Measurements from ENCODE around the gene SLC12A2. TPM values are rescaled to one million over a fixed set of nuclear protein-coding genes. Genes with fewer than 3 reads are reported as not detected.

The SLC12A2 gene
- polyA plus RNA-seq, 1 donor from 2014 or later: 4.2 TPM

GRCh38 chr5:128083811-128084227 is 253 bp downstream of the SLC12A2 start:
- Mint-ChIP-seq H3K27me3 (no peaks in the 10 kb centered on the region), H3K27ac (peak overlapping the region in 1 of 3 donors; percentile 75), H3K4me1 (peaks cover 43 to 61% (median 57%) of the 10 kb centered on the region in 3 donors), H3K9me3 (no peaks in the 10 kb centered on the region), H3K36me3 (peaks cover 3% of the 10 kb centered on the region), H3K4me3 (peak overlapping the region in 1 of 4 donors; percentile 68)

- peak overlapping the region; percentile 75 to 88 (median 86) for H3K27ac Mint-ChIP-seq
- no peaks in the 10 kb centered on the region for H3K27me3 Mint-ChIP-seq
- H3K4me1 Mint-ChIP-seq: peaks cover 37 to 54% (median 53%) of the 10 kb centered on the region in 3 donors
- H3K4me3 Mint-ChIP-seq: peak overlapping the region; percentile 85 to 97 (median 92)
- H3K36me3 Mint-ChIP-seq: peaks cover 3% of the 10 kb centered on the region
- H3K9me3 Mint-ChIP-seq: no peaks in the 10 kb centered on the region
These were observed 932 bp downstream of the SLC12A2 start for GRCh38 chr5:128084228-128085167.

- H3K9me3 Mint-ChIP-seq: no peaks in the 10 kb centered on the region
- H3K4me3 Mint-ChIP-seq: peak overlapping the region; percentile 85 to 97 (median 92)
- H3K36me3 Mint-ChIP-seq: peaks cover 3% of the 10 kb centered on the region
- no peaks in the 10 kb centered on the region for H3K27me3 Mint-ChIP-seq
- peaks cover 35 to 49% (median 48%) of the 10 kb centered on the region in 3 donors for H3K4me1 Mint-ChIP-seq
- peak overlapping the region in 1 of 3 donors; percentile 75 for H3K27ac Mint-ChIP-seq
These were observed 1.8 kb downstream of the SLC12A2 start for GRCh38 chr5:128085413-128085812.

DNA sequence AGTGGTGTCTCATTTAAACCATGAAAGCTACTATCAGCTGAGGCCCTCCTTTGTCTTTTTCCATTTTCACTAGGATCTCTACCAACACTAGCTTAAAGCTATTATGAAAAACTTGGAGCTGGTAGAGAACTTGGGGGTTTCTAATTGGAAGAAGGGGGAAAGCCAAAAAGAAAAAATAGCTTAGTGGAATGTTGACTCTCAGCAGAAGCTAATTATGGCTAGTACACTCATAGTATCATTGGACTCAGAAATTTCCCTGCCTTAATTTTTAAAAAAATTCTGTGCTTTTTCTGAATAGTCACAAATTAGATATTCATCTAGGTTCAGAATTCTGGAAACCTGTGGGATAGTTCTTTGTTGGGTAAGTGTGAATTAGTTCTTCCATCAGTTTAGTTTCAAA is 8.0 kb downstream of the SLC12A2 start:
- Mint-ChIP-seq H3K4me1 (peaks cover 21 to 35% (median 33%) of the 10 kb centered on the region in 3 donors), H3K4me3 (no peak overlapping the region), H3K27ac (no peak overlapping the region), H3K27me3 (no peaks in the 10 kb centered on the region), H3K9me3 (peaks cover 2 to 7% (median 4%) of the 10 kb centered on the region in 3 donors), H3K36me3 (peaks cover 14% of the 10 kb centered on the region)

- no peak overlapping the region for H3K27ac Mint-ChIP-seq
- peaks cover 14% of the 10 kb centered on the region for H3K36me3 Mint-ChIP-seq
- H3K9me3 Mint-ChIP-seq: peaks cover 2 to 7% (median 6%) of the 10 kb centered on the region in 3 donors
- no peaks in the 10 kb centered on the region for H3K27me3 Mint-ChIP-seq
- no peak overlapping the region for H3K4me3 Mint-ChIP-seq
- peaks cover 18 to 31% (median 29%) of the 10 kb centered on the region in 3 donors for H3K4me1 Mint-ChIP-seq
These were observed 8.6 kb downstream of the SLC12A2 start for GRCh38 chr5:128092144-128092543.

GRCh38 chr5:128093368-128093767 is 9.8 kb downstream of the SLC12A2 start:
- Mint-ChIP-seq H3K27ac (peak overlapping the region in 2 of 3 donors; percentile 11 to 48), H3K36me3 (peaks cover 17% of the 10 kb centered on the region), H3K9me3 (peaks cover 3 to 17% (median 11%) of the 10 kb centered on the region in 3 donors), H3K4me1 (peaks cover 16 to 21% (median 20%) of the 10 kb centered on the region in 3 donors), H3K27me3 (no peaks in the 10 kb centered on the region), H3K4me3 (no peak overlapping the region)

DNA sequence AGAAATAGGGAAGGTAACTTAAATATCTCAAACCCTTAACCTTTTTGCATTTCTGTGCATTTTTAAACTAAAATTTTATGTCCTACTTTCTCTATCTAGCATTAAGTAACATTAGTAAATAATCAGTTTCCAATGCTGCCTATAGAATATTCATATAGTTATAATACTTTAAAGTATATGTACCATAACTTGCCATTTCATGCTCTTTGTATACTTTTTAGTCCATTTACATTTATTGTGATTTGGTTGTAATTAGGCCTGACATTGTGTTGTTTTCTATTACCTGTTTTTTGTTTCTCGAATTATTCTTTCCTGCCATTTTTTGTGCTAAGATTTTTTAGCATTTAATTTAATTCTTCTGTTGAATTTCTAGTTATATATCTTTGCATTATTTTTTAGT is 13.7 kb downstream of the SLC12A2 start:
- H3K36me3 Mint-ChIP-seq: peaks cover 21% of the 10 kb centered on the region
- H3K4me3 Mint-ChIP-seq: no peak overlapping the region
- no peaks in the 10 kb centered on the region for H3K27me3 Mint-ChIP-seq
- peaks cover 11 to 20% (median 15%) of the 10 kb centered on the region in 3 donors for H3K4me1 Mint-ChIP-seq
- H3K9me3 Mint-ChIP-seq: peaks cover 11 to 17% (median 12%) of the 10 kb centered on the region in 3 donors
- no peak overlapping the region for H3K27ac Mint-ChIP-seq

DNA sequence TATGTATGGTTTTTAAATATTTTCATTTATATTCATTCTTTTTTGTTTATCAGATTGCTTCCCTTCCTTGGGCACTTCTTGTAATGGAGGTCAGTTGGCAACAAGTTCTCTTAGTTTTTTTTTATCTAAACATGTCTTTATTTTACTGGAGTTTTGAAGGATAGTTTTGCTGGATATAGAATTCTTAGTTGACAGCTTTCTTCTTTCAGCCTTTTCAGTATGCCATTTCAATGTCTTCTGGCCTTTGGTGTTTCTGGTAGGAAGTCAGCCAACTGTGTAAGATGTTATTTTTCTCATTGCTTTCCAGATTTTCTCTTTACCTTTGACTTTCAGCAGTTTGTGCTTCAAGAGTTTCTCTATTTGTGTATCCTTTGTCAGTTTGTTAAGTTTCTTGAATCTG is 14.2 kb downstream of the SLC12A2 start:
- H3K4me1 Mint-ChIP-seq: peaks cover 11 to 17% (median 12%) of the 10 kb centered on the region in 3 donors
- H3K36me3 Mint-ChIP-seq: peaks cover 21% of the 10 kb centered on the region
- no peak overlapping the region for H3K4me3 Mint-ChIP-seq
- peak overlapping the region in 1 of 3 donors; percentile 20 for H3K27ac Mint-ChIP-seq
- H3K27me3 Mint-ChIP-seq: no peaks in the 10 kb centered on the region
- peaks cover 11 to 17% (median 12%) of the 10 kb centered on the region in 3 donors for H3K9me3 Mint-ChIP-seq

GRCh38 chr5:128099944-128100343 is 16.4 kb downstream of the SLC12A2 start:
- Mint-ChIP-seq H3K27ac (no peak overlapping the region), H3K4me1 (peaks cover 4 to 8% (median 6%) of the 10 kb centered on the region in 3 donors), H3K9me3 (peaks cover 8 to 12% (median 11%) of the 10 kb centered on the region in 3 donors), H3K27me3 (no peaks in the 10 kb centered on the region), H3K36me3 (peaks cover 14% of the 10 kb centered on the region), H3K4me3 (no peak overlapping the region)

GRCh38 chr5:128100860-128101557 is 17.4 kb downstream of the SLC12A2 start:
- Mint-ChIP-seq H3K36me3 (peaks cover 14% of the 10 kb centered on the region), H3K27ac (no peak overlapping the region), H3K9me3 (peaks cover 8 to 11% (median 10%) of the 10 kb centered on the region in 3 donors), H3K4me3 (no peak overlapping the region), H3K27me3 (no peaks in the 10 kb centered on the region), H3K4me1 (peaks cover 6 to 9% (median 9%) of the 10 kb centered on the region in 3 donors)

- Mint-ChIP-seq H3K36me3 (peaks cover 14% of the 10 kb centered on the region), H3K4me1 (peaks cover 6 to 9% (median 9%) of the 10 kb centered on the region in 3 donors), H3K9me3 (peaks cover 7 to 11% (median 8%) of the 10 kb centered on the region in 3 donors), H3K27me3 (no peaks in the 10 kb centered on the region), H3K27ac (no peak overlapping the region), H3K4me3 (no peak overlapping the region)
These were observed 18.1 kb downstream of the SLC12A2 start for GRCh38 chr5:128101676-128102075.

DNA sequence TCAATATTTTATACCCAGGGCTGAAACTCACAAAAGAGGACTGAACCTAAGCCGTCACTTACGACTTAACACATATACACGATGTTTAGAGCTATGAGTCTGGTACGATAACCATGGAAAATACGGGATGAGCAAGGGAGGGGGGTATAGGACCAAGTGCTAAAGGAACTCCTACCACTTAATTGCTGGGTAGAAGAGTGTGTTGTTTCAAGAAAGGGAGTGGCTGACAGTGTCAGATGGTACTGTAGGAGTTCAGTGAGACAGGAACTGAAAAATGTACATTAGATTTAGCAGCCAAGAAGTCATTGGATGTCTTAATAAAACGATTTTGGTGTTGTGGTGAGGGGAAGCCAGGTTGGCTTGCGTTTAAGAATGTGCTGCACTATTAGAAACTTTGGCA is 21.6 kb downstream of the SLC12A2 start:
- Mint-ChIP-seq H3K27ac (no peak overlapping the region), H3K27me3 (no peaks in the 10 kb centered on the region), H3K4me3 (no peak overlapping the region), H3K36me3 (peaks cover 3% of the 10 kb centered on the region), H3K9me3 (no peaks in the 10 kb centered on the region), H3K4me1 (peaks cover 9 to 12% (median 11%) of the 10 kb centered on the region in 3 donors)

DNA sequence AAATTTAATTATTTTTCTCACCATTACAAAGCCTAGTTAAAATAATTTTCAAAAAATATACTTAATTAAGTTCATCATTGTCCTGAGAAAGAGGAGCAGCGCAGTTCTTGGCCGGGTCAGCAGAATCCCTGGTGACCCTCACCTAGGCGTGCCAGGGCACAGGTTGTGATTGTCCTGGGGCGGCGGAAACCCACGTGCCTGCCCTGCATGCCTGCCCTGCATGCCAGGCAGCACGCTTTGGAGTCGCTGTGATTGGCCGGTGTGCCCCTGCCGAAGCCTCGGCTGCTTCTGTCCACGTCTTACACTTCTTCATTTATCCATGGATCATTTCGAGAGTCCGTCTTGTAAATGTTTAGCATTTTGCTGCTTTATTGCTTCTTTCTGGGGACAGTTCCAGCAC is 25.6 kb downstream of the SLC12A2 start:
- H3K36me3 Mint-ChIP-seq: peaks cover 8% of the 10 kb centered on the region
- H3K4me1 Mint-ChIP-seq: peaks cover 4 to 10% (median 5%) of the 10 kb centered on the region in 3 donors
- no peaks in the 10 kb centered on the region for H3K9me3 Mint-ChIP-seq
- no peak overlapping the region for H3K4me3 Mint-ChIP-seq
- no peaks in the 10 kb centered on the region for H3K27me3 Mint-ChIP-seq
- no peak overlapping the region for H3K27ac Mint-ChIP-seq

DNA sequence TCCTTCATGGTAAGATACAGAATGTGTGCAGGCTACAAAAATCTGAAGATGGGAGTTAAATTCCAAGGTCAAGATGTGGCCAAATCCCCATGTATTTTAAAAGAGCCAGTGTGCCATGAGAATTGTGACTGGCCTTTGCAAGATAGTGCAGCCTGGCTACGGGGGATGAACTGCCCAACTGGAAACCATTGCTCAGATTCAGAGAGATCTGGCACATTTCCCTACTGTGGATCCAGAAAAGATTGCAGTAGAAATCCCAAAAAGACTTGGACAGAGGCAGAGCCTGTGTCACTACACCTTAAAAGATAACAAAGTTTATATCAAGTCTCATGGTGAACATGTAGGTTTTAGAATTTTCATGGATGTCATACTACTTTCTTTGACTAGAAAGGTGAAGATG is 26.2 kb downstream of the SLC12A2 start:
- no peaks in the 10 kb centered on the region for H3K27me3 Mint-ChIP-seq
- no peaks in the 10 kb centered on the region for H3K9me3 Mint-ChIP-seq
- no peak overlapping the region for H3K4me3 Mint-ChIP-seq
- H3K4me1 Mint-ChIP-seq: peaks cover 4 to 10% (median 5%) of the 10 kb centered on the region in 3 donors
- H3K36me3 Mint-ChIP-seq: peaks cover 11% of the 10 kb centered on the region
- H3K27ac Mint-ChIP-seq: no peak overlapping the region

Measured in IgD-negative memory B cell (primary cell).